Astrocyte (in vitro differentiated cells and primary cell): ENCODE data around the gene FKBP10. TPM values are rescaled to one million over a fixed set of nuclear protein-coding genes. Genes with fewer than 3 reads are reported as not detected.

Experiments used
- DNase-seq: peaks from one replicate; pipeline ENCODE4 v3.0.0-alpha.2; 2010; ENCODE audit warnings: low read depth
- FAIRE-seq: peaks from 2 replicates; lab custom pipeline; 2011; peaks lifted over from hg19 to GRCh38; lab: Jason Lieb, UNC
- H2AFZ ChIP-seq: 2 replicates; pipeline ENCODE4 v1.6.0; 2012; ENCODE audit warnings: low read depth, low read length, inconsistent platforms
- H3K27ac ChIP-seq: 2 replicates; pipeline ENCODE4 v1.5.1; 2011; ENCODE audit warnings: low read depth, low read length, inconsistent platforms
- H3K27me3 ChIP-seq: 2 replicates; pipeline ENCODE4 v1.6.0; 2011; ENCODE audit warnings: low read length, inconsistent platforms; ENCODE audit not compliant: insufficient read depth
- H3K36me3 ChIP-seq: 2 replicates; pipeline ENCODE4 v1.5.1; 2011; ENCODE audit warnings: low read length, inconsistent platforms; ENCODE audit not compliant: insufficient read depth
- H3K4me1 ChIP-seq: 2 replicates; pipeline ENCODE4 v1.5.1; 2011; ENCODE audit warnings: low read length, inconsistent platforms; ENCODE audit not compliant: insufficient read depth
- H3K4me2 ChIP-seq: 2 replicates; pipeline ENCODE4 v1.6.0; 2012; ENCODE audit warnings: low read length, inconsistent platforms
- H3K4me3 ChIP-seq: 2 replicates; pipeline ENCODE4 v1.5.1; 2011; ENCODE audit warnings: low read depth, mild to moderate bottlenecking, low read length, inconsistent platforms; ENCODE audit not compliant: insufficient read depth
- H3K79me2 ChIP-seq: 2 replicates; pipeline ENCODE4 v1.6.0; 2012; ENCODE audit warnings: mild to moderate bottlenecking, low read length, inconsistent platforms; ENCODE audit not compliant: insufficient read depth
- H3K9ac ChIP-seq: 2 replicates; pipeline ENCODE4 v1.6.0; 2012; ENCODE audit warnings: mild to moderate bottlenecking, low read length, inconsistent platforms
- H3K9me3 ChIP-seq: 2 replicates; pipeline ENCODE4 v1.5.1; 2012; ENCODE audit warnings: low read depth, mild to moderate bottlenecking, low read length, inconsistent platforms; ENCODE audit not compliant: insufficient read depth
- H4K20me1 ChIP-seq: 2 replicates; pipeline ENCODE4 v1.6.0; 2012; ENCODE audit warnings: low read length, inconsistent platforms; ENCODE audit not compliant: insufficient read depth
- H3K27ac Mint-ChIP-seq: one replicate; pipeline ENCODE4 v1.8.0; 2021; ENCODE audit warnings: mild to moderate bottlenecking, mixed read lengths; ENCODE audit not compliant: unreplicated experiment
- H3K27me3 Mint-ChIP-seq: one replicate; pipeline ENCODE4 v1.8.0; 2021; ENCODE audit warnings: low read depth, mixed read lengths; ENCODE audit not compliant: unreplicated experiment
- H3K36me3 Mint-ChIP-seq: one replicate; pipeline ENCODE4 v1.8.0; 2021; ENCODE audit warnings: low read depth, mixed read lengths; ENCODE audit not compliant: unreplicated experiment
- H3K4me1 Mint-ChIP-seq: one replicate; pipeline ENCODE4 v1.8.0; 2021; ENCODE audit warnings: low read depth, mixed read lengths; ENCODE audit not compliant: unreplicated experiment
- H3K4me3 Mint-ChIP-seq: one replicate; pipeline ENCODE4 v1.8.0; 2021; ENCODE audit warnings: mild to moderate bottlenecking, moderate library complexity, mixed read lengths; ENCODE audit not compliant: unreplicated experiment
- H3K9me3 Mint-ChIP-seq: one replicate; pipeline ENCODE4 v1.8.0; 2021; ENCODE audit warnings: mild to moderate bottlenecking, mixed read lengths; ENCODE audit not compliant: unreplicated experiment
- EZH2 ChIP-seq: IDR thresholded peaks from 2 replicates; pipeline ENCODE4 v1.6.1; 2012; ENCODE audit warnings: mild to moderate bottlenecking, low read length, inconsistent platforms; ENCODE audit not compliant: insufficient read depth
- total RNA-seq: library from RNA; stranded (reverse); gene quantifications from 2 replicates; pipeline ENCODE4 v1.2.1, GENCODE V29; 2021
- TF ChIP-seq, protein P1 (sequence below): IDR thresholded peaks from 2 replicates; pipeline ENCODE4 v1.5.1; 2011; ENCODE audit warnings: low read depth, mild to moderate bottlenecking, inconsistent platforms, low read length, moderate library complexity; ENCODE audit not compliant: insufficient read depth

FKBP10 gene
- total RNA-seq, 1 donor from 2014 or later: 446 TPM

DNA sequence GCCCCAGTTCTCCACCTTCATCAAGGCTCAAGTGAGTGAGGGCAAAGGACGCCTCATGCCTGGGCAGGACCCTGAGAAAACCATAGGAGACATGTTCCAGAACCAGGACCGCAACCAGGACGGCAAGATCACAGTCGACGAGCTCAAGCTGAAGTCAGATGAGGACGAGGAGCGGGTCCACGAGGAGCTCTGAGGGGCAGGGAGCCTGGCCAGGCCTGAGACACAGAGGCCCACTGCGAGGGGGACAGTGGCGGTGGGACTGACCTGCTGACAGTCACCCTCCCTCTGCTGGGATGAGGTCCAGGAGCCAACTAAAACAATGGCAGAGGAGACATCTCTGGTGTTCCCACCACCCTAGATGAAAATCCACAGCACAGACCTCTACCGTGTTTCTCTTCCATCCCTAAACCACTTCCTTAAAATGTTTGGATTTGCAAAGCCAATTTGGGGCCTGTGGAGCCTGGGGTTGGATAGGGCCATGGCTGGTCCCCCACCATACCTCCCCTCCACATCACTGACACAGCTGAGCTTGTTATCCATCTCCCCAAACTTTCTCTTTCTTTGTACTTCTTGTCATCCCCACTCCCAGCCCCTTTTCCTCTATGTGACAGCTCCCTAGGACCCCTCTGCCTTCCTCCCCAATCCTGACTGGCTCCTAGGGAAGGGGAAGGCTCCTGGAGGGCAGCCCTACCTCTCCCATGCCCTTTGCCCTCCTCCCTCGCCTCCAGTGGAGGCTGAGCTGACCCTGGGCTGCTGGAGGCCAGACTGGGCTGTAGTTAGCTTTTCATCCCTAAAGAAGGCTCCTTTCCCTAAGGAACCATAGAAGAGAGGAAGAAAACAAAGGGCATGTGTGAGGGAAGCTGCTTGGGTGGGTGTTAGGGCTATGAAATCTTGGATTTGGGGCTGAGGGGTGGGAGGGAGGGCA, 9.7 kb downstream of the FKBP10 start:
- H3K4me1 ChIP-seq: no peaks in the 10 kb centered on the region
- Mint-ChIP-seq H3K27me3 (no peaks in the 10 kb centered on the region), H3K36me3 (peaks cover 3% of the 10 kb centered on the region), H3K4me1 (no peaks in the 10 kb centered on the region), H3K4me3 (no peak overlapping the region), H3K9me3 (no peaks in the 10 kb centered on the region), H3K27ac (peak overlapping the region; percentile 66)
- DNase-seq (no peak), FAIRE-seq (no peak)
- H3K27me3 ChIP-seq: no peaks in the 10 kb centered on the region
- H3K36me3 ChIP-seq: peaks cover 16% of the 10 kb centered on the region
- H3K27ac ChIP-seq: no peak overlapping the region
- no peak overlapping the region for H3K9ac ChIP-seq
- peaks cover 10% of the 10 kb centered on the region for H3K79me2 ChIP-seq
- TF ChIP-seq, protein P1, sequence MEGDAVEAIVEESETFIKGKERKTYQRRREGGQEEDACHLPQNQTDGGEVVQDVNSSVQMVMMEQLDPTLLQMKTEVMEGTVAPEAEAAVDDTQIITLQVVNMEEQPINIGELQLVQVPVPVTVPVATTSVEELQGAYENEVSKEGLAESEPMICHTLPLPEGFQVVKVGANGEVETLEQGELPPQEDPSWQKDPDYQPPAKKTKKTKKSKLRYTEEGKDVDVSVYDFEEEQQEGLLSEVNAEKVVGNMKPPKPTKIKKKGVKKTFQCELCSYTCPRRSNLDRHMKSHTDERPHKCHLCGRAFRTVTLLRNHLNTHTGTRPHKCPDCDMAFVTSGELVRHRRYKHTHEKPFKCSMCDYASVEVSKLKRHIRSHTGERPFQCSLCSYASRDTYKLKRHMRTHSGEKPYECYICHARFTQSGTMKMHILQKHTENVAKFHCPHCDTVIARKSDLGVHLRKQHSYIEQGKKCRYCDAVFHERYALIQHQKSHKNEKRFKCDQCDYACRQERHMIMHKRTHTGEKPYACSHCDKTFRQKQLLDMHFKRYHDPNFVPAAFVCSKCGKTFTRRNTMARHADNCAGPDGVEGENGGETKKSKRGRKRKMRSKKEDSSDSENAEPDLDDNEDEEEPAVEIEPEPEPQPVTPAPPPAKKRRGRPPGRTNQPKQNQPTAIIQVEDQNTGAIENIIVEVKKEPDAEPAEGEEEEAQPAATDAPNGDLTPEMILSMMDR: no peak
- TF ChIP-seq EZH2: no peak
- peaks cover 54% of the 10 kb centered on the region for H4K20me1 ChIP-seq
- no peak overlapping the region for H3K4me3 ChIP-seq
- H2AFZ ChIP-seq: no peak overlapping the region
- H3K4me2 ChIP-seq: no peak overlapping the region
- no peaks in the 10 kb centered on the region for H3K9me3 ChIP-seq

DNA sequence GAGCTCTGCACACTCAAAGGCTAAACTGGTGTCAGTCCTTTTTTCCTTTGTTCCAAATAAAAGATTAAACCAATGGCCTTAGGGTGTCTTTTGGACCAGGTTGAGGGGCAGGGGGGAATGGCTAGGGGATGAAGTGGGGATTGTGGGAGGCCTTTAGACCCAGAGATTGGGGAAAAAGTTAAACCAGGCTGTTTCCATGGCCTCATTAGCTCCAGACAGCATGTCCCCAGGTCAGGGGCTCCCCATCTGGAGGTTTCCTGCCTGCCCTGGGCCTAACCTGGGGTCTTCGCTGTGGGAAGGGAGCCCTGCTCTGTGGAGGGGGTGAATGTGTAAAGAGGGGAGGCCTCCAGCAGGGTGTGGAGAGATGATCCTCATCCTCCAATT, 10.3 kb downstream of the FKBP10 start:
- Histone ChIP-seq H3K36me3 (peaks cover 19% of the 10 kb centered on the region), H3K9me3 (no peaks in the 10 kb centered on the region), H3K27me3 (no peaks in the 10 kb centered on the region), H3K4me2 (no peak overlapping the region), H4K20me1 (peaks cover 48% of the 10 kb centered on the region), H3K4me1 (no peaks in the 10 kb centered on the region), H3K79me2 (peaks cover 4% of the 10 kb centered on the region), H2AFZ (no peak overlapping the region), H3K4me3 (no peak overlapping the region), H3K9ac (no peak overlapping the region), H3K27ac (no peak overlapping the region)
- Mint-ChIP-seq H3K27ac (no peak overlapping the region), H3K27me3 (no peaks in the 10 kb centered on the region), H3K4me3 (no peak overlapping the region), H3K4me1 (no peaks in the 10 kb centered on the region), H3K9me3 (no peaks in the 10 kb centered on the region), H3K36me3 (peaks cover 3% of the 10 kb centered on the region)
- DNase-seq (no peak), FAIRE-seq (no peak)
- no peak for TF ChIP-seq EZH2
- TF ChIP-seq, protein P1: no peak

GRCh38 chr17:41823580-41823979, 10.8 kb downstream of the FKBP10 start:
- peaks cover 44% of the 10 kb centered on the region for H4K20me1 ChIP-seq
- H3K36me3 Mint-ChIP-seq: peaks cover 3% of the 10 kb centered on the region
- H3K79me2 ChIP-seq: no peaks in the 10 kb centered on the region
- no peak overlapping the region for H3K4me3 ChIP-seq
- H3K4me2 ChIP-seq: no peak overlapping the region
- H3K9ac ChIP-seq: no peak overlapping the region
- no peak for DNase-seq
- TF ChIP-seq, protein P1: no peak
- no peak for TF ChIP-seq EZH2
- no peaks in the 10 kb centered on the region for H3K4me1 Mint-ChIP-seq
- H3K27me3 ChIP-seq: no peaks in the 10 kb centered on the region
- no peak overlapping the region for H3K27ac ChIP-seq
- H3K4me1 ChIP-seq: no peaks in the 10 kb centered on the region
- H3K27ac Mint-ChIP-seq: no peak overlapping the region
- H3K36me3 ChIP-seq: peaks cover 15% of the 10 kb centered on the region
- H3K9me3 Mint-ChIP-seq: no peaks in the 10 kb centered on the region
- peak overlapping the region; percentile 20 for H3K4me3 Mint-ChIP-seq
- FAIRE-seq: no peak
- no peak overlapping the region for H2AFZ ChIP-seq
- no peaks in the 10 kb centered on the region for H3K9me3 ChIP-seq
- no peaks in the 10 kb centered on the region for H3K27me3 Mint-ChIP-seq
